GM21381 (cell line): ENCODE results near the gene NOL3.

Experiments used
- ATAC-seq: cut with Tn5 transposase; IDR thresholded peaks from one replicate; pipeline ENCODE4 v1.9.1; 2021; ENCODE audit warnings: mild to moderate bottlenecking, moderate library complexity; ENCODE audit not compliant: unreplicated experiment

The NOL3 gene

DNA sequence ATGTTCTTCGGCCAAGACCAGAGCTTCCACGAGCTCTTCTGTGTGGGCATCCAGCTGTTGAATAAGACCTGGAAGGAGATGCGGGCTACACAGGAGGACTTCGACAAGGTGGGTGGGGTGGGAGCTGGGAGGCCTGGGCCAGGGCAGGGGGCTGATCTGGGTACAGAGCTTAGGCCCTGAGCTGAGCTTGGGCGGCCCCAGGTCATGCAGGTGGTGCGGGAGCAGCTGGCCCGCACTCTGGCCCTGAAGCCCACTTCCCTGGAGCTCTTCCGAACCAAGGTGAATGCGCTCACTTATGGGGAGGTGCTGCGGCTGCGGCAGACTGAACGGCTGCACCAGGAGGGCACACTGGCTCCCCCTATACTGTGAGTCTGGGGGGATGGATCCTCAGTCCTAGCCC lies 32.1 kb downstream of the NOL3 start:
- no peak for ATAC-seq

- ATAC-seq = no peak
These were observed 32.7 kb downstream of the NOL3 start for GRCh38 chr16:67202956-67203493.

DNA sequence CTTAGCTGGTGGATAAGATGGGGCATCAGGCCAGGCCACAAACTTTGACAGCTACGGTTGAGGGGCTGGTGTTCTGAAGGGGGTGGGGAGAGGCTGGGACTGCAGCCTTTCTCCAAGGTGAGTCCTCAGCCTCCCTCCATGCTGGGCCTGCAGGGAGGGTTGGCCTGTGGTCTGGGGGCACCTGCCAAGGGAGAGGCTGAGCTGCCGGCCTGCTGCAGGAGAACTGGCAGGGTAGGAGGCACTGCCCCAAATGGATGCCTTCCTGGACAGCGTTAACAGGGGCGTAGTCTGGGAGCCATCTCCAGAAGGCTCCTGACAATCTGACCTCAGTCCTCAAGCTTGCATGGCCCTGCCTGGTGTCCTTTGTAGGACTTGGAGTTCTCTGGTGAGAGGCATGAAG lies 33.7 kb downstream of the NOL3 start:
- ATAC-seq = no peak

DNA sequence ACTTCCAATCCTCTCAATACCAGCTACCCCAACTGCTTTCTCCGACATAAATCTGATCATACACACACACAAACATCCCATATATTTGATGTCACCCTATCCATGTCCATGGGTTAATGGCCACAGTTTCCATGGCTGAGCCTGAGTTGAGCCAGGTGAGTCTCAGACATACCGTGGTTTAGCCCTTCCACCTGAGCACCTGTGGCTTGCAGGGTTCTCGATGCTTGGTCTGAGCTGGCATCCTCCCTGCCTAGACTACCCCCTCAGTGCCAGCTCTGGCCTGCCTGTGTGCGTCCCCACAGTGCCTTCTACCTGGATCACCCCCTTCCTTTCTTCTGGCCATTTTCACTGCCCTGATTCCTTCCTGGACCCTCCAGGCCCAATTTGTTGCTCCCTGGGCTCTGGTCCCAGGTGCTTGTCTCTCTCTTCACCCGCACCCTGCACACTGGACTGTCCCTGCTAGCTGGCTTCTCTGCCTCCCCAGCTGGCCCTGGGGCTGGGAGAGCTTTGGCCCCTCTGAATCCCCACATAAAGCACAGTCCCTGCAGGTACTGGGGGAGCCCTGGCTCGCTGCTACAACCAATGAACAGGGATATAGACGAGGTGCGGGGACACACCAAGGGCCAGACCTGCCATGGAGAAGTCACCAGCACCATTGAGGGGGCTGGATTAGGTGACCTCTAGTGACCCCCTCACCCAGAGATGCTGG lies 35.9 kb downstream of the NOL3 start:
- ATAC-seq = no peak

DNA sequence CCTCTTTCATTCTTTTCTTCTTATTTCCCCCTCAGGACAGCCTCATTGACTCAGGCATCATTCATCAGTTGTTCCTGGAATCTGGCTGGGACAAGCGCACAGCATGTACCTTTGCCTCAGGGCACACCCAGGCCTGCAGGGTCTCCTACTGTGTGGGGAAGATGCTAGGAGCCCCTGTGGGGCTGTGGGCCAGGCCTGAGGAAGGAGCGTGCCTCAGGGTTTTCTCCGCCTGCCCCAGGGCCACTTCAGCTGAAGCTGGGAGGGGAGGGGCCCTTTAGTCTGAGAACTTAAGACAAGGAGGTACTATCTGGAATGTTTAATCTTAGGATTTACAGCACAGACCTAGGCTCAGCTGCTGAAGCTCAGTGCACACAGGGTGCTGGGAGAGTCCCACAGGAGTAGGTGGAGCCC lies 36.5 kb downstream of the NOL3 start:
- no peak for ATAC-seq

- no peak for ATAC-seq
These were observed 37.1 kb downstream of the NOL3 start for GRCh38 chr16:67207249-67208091.

GRCh38 chr16:67208154-67208896 lies 38.0 kb downstream of the NOL3 start:
- ATAC-seq = no peak

- no peak for ATAC-seq
These were observed 39.2 kb downstream of the NOL3 start for GRCh38 chr16:67209565-67209964.

- ATAC-seq = no peak
These were observed 40.0 kb downstream of the NOL3 start for GRCh38 chr16:67210069-67210937.

GRCh38 chr16:67211674-67212073 lies 41.3 kb downstream of the NOL3 start:
- ATAC-seq = no peak

DNA sequence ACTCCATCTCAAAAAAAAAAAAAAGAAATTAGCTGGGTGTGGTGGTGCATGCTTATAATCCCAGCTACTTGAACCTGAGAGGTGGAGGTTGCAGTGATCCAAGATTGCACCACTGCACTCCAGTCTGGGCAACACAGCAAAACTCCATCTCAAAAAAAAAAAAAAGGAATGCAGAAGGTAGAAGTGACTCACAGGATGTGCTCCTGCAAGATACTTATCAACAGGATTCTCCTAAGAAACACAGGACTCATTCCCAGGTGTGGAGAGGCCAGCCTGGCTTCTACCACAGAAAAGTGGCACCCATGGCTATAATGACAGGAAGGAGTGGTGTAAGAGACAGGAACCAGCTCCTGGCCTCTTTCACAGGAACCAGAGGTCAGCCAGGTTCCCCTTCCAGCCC lies 42.4 kb downstream of the NOL3 start:
- no peak for ATAC-seq

GRCh38 chr16:67213197-67214019 lies 43.1 kb downstream of the NOL3 start:
- ATAC-seq = no peak

DNA sequence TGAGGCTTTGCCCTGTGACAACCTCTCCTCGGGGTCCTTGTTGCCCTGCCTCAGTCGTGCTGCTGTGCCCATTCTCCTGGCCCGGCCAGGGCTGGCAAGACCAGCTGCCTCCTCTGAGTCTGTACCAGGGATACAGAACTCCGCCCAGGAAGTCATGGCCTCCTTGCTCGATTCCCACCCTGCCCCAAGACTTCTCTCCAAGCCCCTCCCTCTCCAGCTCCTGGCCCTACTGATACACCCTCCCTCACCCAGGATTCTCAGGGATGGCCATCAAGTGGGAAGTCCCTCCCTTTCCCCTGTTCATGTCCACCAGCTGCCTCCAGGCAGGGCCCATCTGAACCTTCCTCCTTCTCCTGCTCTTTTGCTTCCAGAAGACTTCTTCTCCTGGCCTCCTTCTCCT lies 45.4 kb downstream of the NOL3 start:
- ATAC-seq = no peak

DNA sequence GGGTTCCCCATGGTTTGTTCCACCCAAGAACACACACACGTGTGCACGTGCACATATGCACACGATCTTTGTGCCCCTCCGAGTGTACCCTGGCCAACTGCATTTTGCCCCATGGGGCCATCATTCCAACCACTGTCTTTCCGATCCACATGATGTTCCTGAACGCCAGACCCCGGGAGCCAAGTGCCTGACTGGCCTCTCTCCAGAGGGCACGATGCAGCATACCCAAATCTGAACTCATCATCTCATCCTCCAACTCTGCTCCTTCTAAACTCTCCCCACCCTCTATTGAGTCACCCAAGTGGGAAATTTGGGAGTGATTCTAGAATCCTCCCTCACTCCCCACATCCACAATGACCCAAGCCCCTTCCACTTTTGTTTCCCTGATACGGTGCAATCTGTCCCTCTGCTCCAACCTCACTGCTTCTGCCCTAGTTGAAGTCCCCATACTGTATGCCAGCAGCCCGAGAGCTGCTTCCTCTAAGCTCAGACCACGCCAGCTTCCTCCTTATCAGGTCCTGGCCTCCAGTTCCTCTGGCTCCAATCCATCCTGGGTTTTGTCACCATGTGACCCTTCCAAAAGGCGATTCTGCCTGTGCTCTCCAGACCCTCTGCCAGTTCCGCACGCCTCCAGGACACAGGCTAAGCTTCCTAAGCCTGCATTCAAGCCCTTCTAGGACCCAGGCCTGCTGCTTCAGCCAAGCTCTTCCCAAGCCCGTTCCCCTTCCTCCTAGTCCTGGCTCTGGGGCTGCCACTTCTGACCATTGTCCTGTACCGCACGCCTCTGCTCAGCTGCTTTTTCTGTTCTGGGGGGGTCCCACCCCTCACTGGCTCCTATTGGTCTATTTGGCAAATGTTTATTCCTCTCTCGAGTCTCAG lies 46.5 kb downstream of the NOL3 start:
- no peak for ATAC-seq

- no peak for ATAC-seq
These were observed 53.7 kb downstream of the NOL3 start for GRCh38 chr16:67223992-67224391.
